ENCODE data around the gene NGDN.

DNA sequence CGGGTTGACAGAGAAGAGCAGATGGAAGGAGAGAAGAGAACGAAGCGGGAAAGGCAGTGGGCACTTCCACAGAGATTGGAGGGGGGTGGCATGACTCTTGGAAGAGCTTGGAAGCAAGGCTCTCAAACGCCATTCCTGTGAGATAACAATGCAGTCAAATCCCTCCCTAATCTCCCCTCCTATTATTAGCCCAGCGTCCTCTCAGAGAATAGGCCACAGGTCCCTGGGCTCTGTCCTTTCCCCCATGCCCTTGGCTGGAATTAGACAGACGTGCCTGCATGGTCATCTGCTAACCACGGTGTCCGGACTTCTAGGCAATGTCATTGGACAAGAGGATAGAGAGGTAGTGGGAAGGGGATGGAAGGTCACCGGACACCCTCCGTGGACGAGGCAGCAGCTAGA, 26.1 kb upstream of the NGDN start:
- no peak for TF ChIP-seq POLR2A (IDR thresholded peaks at IDR 0.05)
- TF ChIP-seq, protein P1, sequence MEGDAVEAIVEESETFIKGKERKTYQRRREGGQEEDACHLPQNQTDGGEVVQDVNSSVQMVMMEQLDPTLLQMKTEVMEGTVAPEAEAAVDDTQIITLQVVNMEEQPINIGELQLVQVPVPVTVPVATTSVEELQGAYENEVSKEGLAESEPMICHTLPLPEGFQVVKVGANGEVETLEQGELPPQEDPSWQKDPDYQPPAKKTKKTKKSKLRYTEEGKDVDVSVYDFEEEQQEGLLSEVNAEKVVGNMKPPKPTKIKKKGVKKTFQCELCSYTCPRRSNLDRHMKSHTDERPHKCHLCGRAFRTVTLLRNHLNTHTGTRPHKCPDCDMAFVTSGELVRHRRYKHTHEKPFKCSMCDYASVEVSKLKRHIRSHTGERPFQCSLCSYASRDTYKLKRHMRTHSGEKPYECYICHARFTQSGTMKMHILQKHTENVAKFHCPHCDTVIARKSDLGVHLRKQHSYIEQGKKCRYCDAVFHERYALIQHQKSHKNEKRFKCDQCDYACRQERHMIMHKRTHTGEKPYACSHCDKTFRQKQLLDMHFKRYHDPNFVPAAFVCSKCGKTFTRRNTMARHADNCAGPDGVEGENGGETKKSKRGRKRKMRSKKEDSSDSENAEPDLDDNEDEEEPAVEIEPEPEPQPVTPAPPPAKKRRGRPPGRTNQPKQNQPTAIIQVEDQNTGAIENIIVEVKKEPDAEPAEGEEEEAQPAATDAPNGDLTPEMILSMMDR (IDR thresholded peaks at IDR 0.05): no peak
